Nephron progenitor cell (in vitro differentiated cells): ENCODE data around the gene AARS2.

Source experiments
- DNase-seq: peaks from one replicate; pipeline ENCODE4 v3.0.0; 2021
- H3K27ac Mint-ChIP-seq: 2 replicates; pipeline ENCODE4 v1.8.0; 2021; ENCODE audit warnings: mild to moderate bottlenecking, moderate library complexity, mixed read lengths
- H3K27me3 Mint-ChIP-seq: 2 replicates; pipeline ENCODE4 v1.8.0; 2021; ENCODE audit warnings: mild to moderate bottlenecking, low read depth, mixed read lengths; ENCODE audit not compliant: poor library complexity
- H3K36me3 Mint-ChIP-seq: 2 replicates; pipeline ENCODE4 v1.8.0; 2021; ENCODE audit warnings: low read depth, mixed read lengths
- H3K4me1 Mint-ChIP-seq: 2 replicates; pipeline ENCODE4 v1.8.0; 2021; ENCODE audit warnings: mixed read lengths
- H3K4me3 Mint-ChIP-seq: 2 replicates; pipeline ENCODE4 v1.8.0; 2021; ENCODE audit warnings: mild to moderate bottlenecking, moderate library complexity, mixed read lengths
- H3K9me3 Mint-ChIP-seq: 2 replicates; pipeline ENCODE4 v1.8.0; 2021; ENCODE audit warnings: mild to moderate bottlenecking, moderate library complexity, mixed read lengths
- TF ChIP-seq, protein P1 (sequence below): fragments of 200-600 bp; sonication (generic); IDR thresholded peaks from 2 replicates; pipeline ENCODE4 v1.5.0; 2021; ENCODE audit warnings: antibody characterized with exemption

AARS2 gene

DNA sequence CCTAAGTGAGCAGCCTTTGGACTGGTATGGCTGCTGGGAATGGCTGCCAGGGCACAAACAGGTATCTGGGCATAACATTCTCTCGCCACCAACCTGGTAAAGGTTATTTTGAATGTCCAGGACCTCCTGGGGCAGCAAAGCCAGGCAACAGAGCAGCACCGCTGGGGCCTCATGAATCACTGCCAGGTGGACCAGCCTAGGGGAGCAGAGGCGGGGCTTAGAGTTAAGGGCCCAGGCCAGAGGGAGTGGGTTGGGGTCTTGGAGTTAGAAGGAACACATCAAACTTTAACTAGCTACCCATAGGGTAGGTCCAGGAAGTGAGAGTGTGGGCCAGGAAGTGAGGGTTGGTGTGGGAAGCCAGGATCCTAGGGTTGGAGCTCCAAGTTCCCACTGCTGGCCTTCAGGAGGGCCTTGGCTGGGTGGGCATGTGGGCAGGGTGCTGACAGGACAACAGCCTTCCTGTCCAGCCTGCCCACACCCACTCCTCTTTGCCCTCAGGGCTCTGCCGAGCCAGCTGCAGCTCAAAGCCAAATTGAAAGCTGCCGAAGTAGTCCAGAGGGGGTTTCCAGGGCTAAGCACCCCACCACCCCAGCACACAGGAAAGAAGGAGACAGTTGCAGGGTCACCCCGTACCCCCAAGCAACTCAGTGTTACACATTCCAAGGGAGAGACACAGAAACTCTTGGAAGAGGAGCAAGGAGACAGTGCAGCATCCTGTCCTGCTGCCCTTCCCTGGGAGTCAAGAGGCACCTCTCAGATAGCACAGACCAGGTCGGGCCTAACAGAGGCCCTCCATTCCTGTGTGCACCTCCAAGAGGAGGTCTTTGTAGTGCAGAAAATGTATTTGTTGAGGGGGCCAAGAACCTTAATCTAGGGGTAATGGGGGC lies 50.4 kb downstream of the AARS2 start:
- Mint-ChIP-seq H3K36me3 (peaks cover 7% of the 10 kb centered on the region), H3K4me1 (peaks cover 63% of the 10 kb centered on the region), H3K27me3 (peaks cover 2% of the 10 kb centered on the region), H3K4me3 (peak overlapping the region; percentile 92), H3K9me3 (no peaks in the 10 kb centered on the region), H3K27ac (no peak overlapping the region)
- DNase-seq = no peak
- TF ChIP-seq, protein P1, sequence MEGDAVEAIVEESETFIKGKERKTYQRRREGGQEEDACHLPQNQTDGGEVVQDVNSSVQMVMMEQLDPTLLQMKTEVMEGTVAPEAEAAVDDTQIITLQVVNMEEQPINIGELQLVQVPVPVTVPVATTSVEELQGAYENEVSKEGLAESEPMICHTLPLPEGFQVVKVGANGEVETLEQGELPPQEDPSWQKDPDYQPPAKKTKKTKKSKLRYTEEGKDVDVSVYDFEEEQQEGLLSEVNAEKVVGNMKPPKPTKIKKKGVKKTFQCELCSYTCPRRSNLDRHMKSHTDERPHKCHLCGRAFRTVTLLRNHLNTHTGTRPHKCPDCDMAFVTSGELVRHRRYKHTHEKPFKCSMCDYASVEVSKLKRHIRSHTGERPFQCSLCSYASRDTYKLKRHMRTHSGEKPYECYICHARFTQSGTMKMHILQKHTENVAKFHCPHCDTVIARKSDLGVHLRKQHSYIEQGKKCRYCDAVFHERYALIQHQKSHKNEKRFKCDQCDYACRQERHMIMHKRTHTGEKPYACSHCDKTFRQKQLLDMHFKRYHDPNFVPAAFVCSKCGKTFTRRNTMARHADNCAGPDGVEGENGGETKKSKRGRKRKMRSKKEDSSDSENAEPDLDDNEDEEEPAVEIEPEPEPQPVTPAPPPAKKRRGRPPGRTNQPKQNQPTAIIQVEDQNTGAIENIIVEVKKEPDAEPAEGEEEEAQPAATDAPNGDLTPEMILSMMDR = no peak

DNA sequence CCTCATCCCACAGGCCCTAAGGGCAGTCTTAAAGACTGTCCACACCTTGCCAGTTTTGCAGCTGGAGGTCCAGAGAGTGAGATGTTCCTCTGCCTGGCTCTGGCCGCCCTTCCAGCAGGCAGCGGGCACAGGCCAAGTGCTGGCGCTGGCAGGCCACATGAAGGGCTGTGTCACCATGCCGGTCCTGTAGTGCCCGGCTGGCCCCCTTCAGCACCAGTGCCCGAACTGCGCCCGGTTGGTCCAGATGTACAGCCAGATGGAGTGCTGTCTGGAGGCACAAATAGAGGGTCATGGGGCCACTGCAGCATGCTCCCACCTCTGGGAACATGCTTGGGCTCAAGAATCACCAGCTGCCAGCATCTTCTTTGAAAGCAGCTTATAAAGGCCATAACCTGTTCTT lies 51.6 kb downstream of the AARS2 start:
- TF ChIP-seq, protein P1 = no peak
- H3K9me3 Mint-ChIP-seq = no peaks in the 10 kb centered on the region
- H3K27ac Mint-ChIP-seq = no peak overlapping the region
- H3K36me3 Mint-ChIP-seq = peaks cover 7% of the 10 kb centered on the region
- no peaks in the 10 kb centered on the region for H3K27me3 Mint-ChIP-seq
- no peak overlapping the region for H3K4me3 Mint-ChIP-seq
- DNase-seq = no peak
- peaks cover 59% of the 10 kb centered on the region for H3K4me1 Mint-ChIP-seq

DNA sequence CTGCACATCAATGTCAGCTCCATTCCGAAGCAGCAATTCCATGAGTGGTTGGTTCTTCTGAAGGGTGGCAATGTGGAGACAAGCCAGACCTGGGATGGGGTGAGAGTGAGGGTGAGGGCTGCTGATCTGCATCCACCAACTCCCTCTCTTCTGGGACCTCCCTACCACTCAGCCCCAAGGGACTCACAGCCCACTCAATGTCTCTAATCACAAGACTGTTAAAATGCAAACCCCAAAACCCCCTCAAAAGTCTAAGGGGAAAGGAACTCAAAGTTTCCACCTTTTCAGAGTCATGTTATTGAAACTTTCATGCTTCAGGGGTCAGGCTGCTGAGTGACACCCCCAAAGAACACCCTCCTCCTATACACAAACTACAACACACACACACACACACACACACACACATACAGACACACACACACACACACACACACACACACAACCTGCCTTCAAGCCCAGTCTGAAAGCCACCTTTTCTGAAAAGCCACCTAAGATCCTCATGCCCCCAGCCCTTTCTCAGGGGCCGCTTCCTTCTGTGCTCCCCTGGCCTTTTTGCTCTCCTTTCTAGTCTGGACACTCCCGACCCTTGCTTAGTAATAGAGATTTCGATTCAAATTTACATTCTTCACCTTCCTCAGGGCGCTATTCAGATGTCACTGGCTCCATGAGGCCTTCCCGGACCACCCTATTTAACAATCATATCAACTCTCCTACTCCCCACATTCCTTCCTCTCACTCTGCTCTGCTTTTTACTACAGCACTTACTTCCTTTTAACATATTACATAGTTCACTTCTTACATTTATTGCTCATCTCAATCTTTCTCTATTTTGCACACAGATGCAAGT lies 52.5 kb downstream of the AARS2 start:
- DNase-seq = no peak
- no peaks in the 10 kb centered on the region for H3K27me3 Mint-ChIP-seq
- no peaks in the 10 kb centered on the region for H3K9me3 Mint-ChIP-seq
- H3K27ac Mint-ChIP-seq = no peak overlapping the region
- H3K36me3 Mint-ChIP-seq = peaks cover 7% of the 10 kb centered on the region
- peaks cover 60% of the 10 kb centered on the region for H3K4me1 Mint-ChIP-seq
- H3K4me3 Mint-ChIP-seq = no peak overlapping the region
- TF ChIP-seq, protein P1 = no peak

DNA sequence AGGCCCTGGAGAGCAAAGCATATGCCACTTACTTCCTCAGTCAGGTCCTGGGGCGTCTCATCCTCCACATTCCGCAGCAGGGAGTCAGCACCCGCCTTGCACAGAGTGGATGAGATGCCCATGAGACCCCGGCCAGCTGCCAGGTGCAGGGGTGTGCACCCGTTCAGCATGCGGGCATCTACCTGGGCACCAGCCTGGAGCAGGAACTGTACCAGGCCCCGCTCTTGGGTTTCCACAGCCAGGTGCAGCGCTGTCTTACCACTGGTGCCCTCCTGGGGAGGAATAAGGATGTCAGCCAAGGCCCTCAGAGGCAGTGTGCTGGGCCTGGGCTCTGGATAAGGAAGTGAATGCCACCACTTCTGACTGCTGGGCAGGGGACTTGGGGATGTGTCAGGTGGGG lies 53.1 kb downstream of the AARS2 start:
- Mint-ChIP-seq H3K27ac (no peak overlapping the region), H3K4me3 (no peak overlapping the region), H3K4me1 (peaks cover 63% of the 10 kb centered on the region), H3K27me3 (no peaks in the 10 kb centered on the region), H3K9me3 (no peaks in the 10 kb centered on the region), H3K36me3 (peaks cover 7% of the 10 kb centered on the region)
- DNase-seq = no peak
- TF ChIP-seq, protein P1 = no peak

DNA sequence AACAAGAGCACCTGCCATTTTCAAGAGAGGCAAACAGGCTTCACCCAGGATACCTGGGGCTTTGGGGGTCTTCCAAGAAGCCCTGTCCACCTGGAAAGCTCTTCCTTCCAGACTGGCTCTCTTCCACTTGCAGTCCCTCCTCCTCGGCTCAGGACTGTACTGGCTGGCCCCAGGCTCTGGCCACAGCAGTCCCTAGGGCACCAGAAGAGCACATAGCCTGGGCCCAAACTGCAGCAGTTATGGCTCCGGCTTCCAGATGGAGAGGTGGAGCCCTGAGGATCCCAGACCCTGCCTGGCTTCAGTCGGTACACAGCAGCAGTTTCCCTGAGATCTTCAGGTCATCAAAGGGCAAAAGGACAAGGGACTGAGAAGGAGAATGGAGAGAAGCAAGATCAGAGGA lies 54.2 kb downstream of the AARS2 start:
- H3K27me3 Mint-ChIP-seq = no peaks in the 10 kb centered on the region
- peaks cover 12% of the 10 kb centered on the region for H3K36me3 Mint-ChIP-seq

More for the DNA sequence above, 54.2 kb downstream of the AARS2 start:
- Mint-ChIP-seq H3K4me3 (peak overlapping the region; percentile 82), H3K9me3 (no peaks in the 10 kb centered on the region), H3K4me1 (peaks cover 63% of the 10 kb centered on the region), H3K27ac (no peak overlapping the region)
- TF ChIP-seq, protein P1 = no peak
- no peak for DNase-seq
